Fibroblast of lung (primary cell): ENCODE data around the gene PRH2.

Experiments
- CTCF ChIP-seq, 2 donors: IDR thresholded peaks in 1 of 2; conservative IDR thresholded peaks in 1 of 2; 1 replicate in 1 of 2; 2 replicates in 1 of 2; pipeline ENCODE4 v1.5.1; 2011 to 2012; ENCODE audit warnings: low read length in 2 of 2, control low read depth in 1 of 2, inconsistent platforms in 1 of 2, low read depth in 1 of 2, mild to moderate bottlenecking in 1 of 2
- EZH2 ChIP-seq: IDR thresholded peaks from 2 replicates; pipeline ENCODE4 v1.5.1; 2012; ENCODE audit warnings: low read length, control low read depth, mild to moderate bottlenecking; ENCODE audit errors: missing control alignments

- no peak for TF ChIP-seq CTCF (conservative IDR thresholded peaks at IDR 0.05 in 1 of 2, IDR thresholded peaks at IDR 0.05 in 1 of 2; ENCODE audit: low read depth in 1 of 2, low read length in 2 of 2)
- TF ChIP-seq EZH2 = no peak
Measured at GRCh38 chr12:10909462-10909861, 19.6 kb upstream of the PRH2 start, which contains the start of gene TAS2R13.
